ENCODE data around the gene FXYD5.
A peak's percentile ranks its signal among the peaks of the same experiment; 100 is the strongest.
"Not testable (repeated sequence)": the region's sequence is repeated elsewhere in the genome, so short reads cannot be mapped to it uniquely, and the experiment has no call there.

The FXYD5 gene

GRCh38 chr19:35120898-35121297 lies 33.6 kb upstream of the FXYD5 start:
- DNase-seq = no peak

GRCh38 chr19:35122687-35123551 lies 31.6 kb upstream of the FXYD5 start:
- DNase-seq = no peak

- DNase-seq = no peak
These were observed 31.0 kb upstream of the FXYD5 start for GRCh38 chr19:35123573-35123972.

GRCh38 chr19:35124098-35125060 lies 30.2 kb upstream of the FXYD5 start:
- peak; percentile 89 for DNase-seq

GRCh38 chr19:35125270-35125717 lies 29.2 kb upstream of the FXYD5 start:
- no peak for DNase-seq

- DNase-seq = no peak
These were observed 28.5 kb upstream of the FXYD5 start for GRCh38 chr19:35125749-35126623.

GRCh38 chr19:35126624-35126959 lies 27.9 kb upstream of the FXYD5 start:
- no peak for DNase-seq

- DNase-seq = no peak
These were observed 26.7 kb upstream of the FXYD5 start for GRCh38 chr19:35127871-35128270.

- no peak for DNase-seq
These were observed 26.0 kb upstream of the FXYD5 start for GRCh38 chr19:35128398-35129057.

- not testable (repeated sequence) for DNase-seq
These were observed 24.7 kb upstream of the FXYD5 start for GRCh38 chr19:35129724-35130274.

GRCh38 chr19:35130761-35131720 lies 23.5 kb upstream of the FXYD5 start:
- DNase-seq = no peak

- DNase-seq = no peak
These were observed 22.3 kb upstream of the FXYD5 start for GRCh38 chr19:35132254-35132653.

- no peak for DNase-seq
These were observed 20.7 kb upstream of the FXYD5 start for GRCh38 chr19:35133826-35134225.

- no peak for DNase-seq
These were observed 19.8 kb upstream of the FXYD5 start, which contains the start of gene LGI4 for GRCh38 chr19:35134601-35135242. Gene LGI4 (minus strand): TSS chr19:35135059. CDS start chr19:35134680, 379 bp downstream.

- peak; percentile 70 for DNase-seq
These were observed 19.1 kb upstream of the FXYD5 start for GRCh38 chr19:35135389-35135909.

GRCh38 chr19:35136231-35136630 lies 18.3 kb upstream of the FXYD5 start:
- DNase-seq = no peak

GRCh38 chr19:35136977-35137702 lies 17.4 kb upstream of the FXYD5 start:
- DNase-seq = no peak

GRCh38 chr19:35138305-35138892 lies 16.1 kb upstream of the FXYD5 start, which contains the start of gene FXYD1:
Gene FXYD1 (plus strand): TSS chr19:35138824. CDS start chr19:35140080, 1,256 bp downstream.
- DNase-seq = no peak
